HCT116 (cell line): ENCODE data around the gene EIF4A3. TPM values are rescaled to one million over a fixed set of nuclear protein-coding genes. Genes with fewer than 3 reads are reported as not detected.

Experiments used
- ATAC-seq: fragments of 200-7000 bp; cut with Tn5 transposase; 2 replicates; pipeline ENCODE4 v1.9.1; 2020; ENCODE audit warnings: mild to moderate bottlenecking, moderate library complexity
- BruUV-seq: library from RNA; stranded (reverse); fragments of 400-500 nt; replicated peaks from 2 replicates; lab custom pipeline; 2021; lab: Mats Ljungman, UMichigan
- CTCF ChIA-PET: fragments of 300-600 bp; sonication (Branson Sonifier 250); formaldehyde crosslinking; loops from one replicate; lab custom pipeline; 2021; ENCODE audit warnings: antibody characterized with exemption; lab: Charles Lee
- POLR2A ChIA-PET: fragments of 300-600, 350-600 bp; sonication (Branson Sonifier 250); formaldehyde crosslinking; loops from one replicate; lab custom pipeline; 2021; ENCODE audit warnings: antibody characterized with exemption; lab: Charles Lee
- RAD21 ChIA-PET, 2 experiments: fragments of 300-600 bp; sonication (Branson Sonifier 250); formaldehyde crosslinking; loops; one replicate each; lab custom pipeline; 2023; ENCODE audit warnings: low total read pairs in 2 of 2; ENCODE audit not compliant: uncharacterized antibody in 2 of 2, unreplicated experiment in 2 of 2, low non-redundant PET in 1 of 2; lab: Charles Lee
- DNase-seq: peaks from one replicate; pipeline ENCODE4 v3.0.0-alpha.2; 2010; ENCODE audit warnings: low read depth, low spot score
- H2AFZ ChIP-seq: fragments of 200-600 bp; shearing (Covaris generic), sonication (generic); 2 replicates; pipeline ENCODE4 v1.6.1; 2017; ENCODE audit warnings: low read depth, mixed run types, mixed read lengths, antibody characterized with exemption, low read length; ENCODE audit not compliant: poor library complexity, severe bottlenecking
- H3K27ac ChIP-seq: 2 replicates; pipeline ENCODE4 v1.5.1; 2012; ENCODE audit warnings: low read depth, low read length
- H3K27me3 ChIP-seq: fragments of 200-600 bp; sonication (generic); 2 replicates; pipeline ENCODE4 v1.6.1; 2016; ENCODE audit warnings: mixed run types, low read length, mixed read lengths; ENCODE audit not compliant: insufficient read depth
- H3K36me3 ChIP-seq, 2 experiments: fragments of 200-500 bp in 1 of 2; fragments of 200-600 bp in 1 of 2; sonication (Bioruptor generic) in 1 of 2; sonication (generic) in 1 of 2; 2 replicates each; pipeline versions ENCODE4 v1.5.1 to v1.6.1; 2014 to 2016; ENCODE audit warnings: low read length in 2 of 2, inconsistent platforms in 1 of 2, mixed read lengths in 1 of 2, mixed run types in 1 of 2; ENCODE audit not compliant: insufficient read depth in 2 of 2, control insufficient read depth in 1 of 2
- H3K4me1 ChIP-seq, 2 experiments: fragments of 200-600 bp in 1 of 2; sonication (generic) in 1 of 2; 2 replicates each; pipeline versions ENCODE4 v1.5.1 to v1.6.1; 2012 to 2017; ENCODE audit warnings: low read length in 2 of 2, inconsistent platforms in 1 of 2, mild to moderate bottlenecking in 1 of 2, mixed read lengths in 1 of 2, mixed run types in 1 of 2, moderate library complexity in 1 of 2; ENCODE audit not compliant: insufficient read depth in 2 of 2, control insufficient read depth in 1 of 2
- H3K4me2 ChIP-seq: fragments of 200-600 bp; sonication (generic); 2 replicates; pipeline ENCODE4 v1.6.1; 2017; ENCODE audit warnings: mixed run types, low read length, mixed read lengths
- H3K4me3 ChIP-seq, 2 experiments: fragments of 200-600 bp in 1 of 2; sonication (generic) in 1 of 2; replicated peaks in 1 of 2; 2 replicates each; pipeline ENCODE4 v1.5.1; 2011 to 2016; ENCODE audit warnings: low read length in 2 of 2, control low read depth in 1 of 2, low read depth in 1 of 2, mild to moderate bottlenecking in 1 of 2, mixed read lengths in 1 of 2, mixed run types in 1 of 2
- H3K79me2 ChIP-seq: fragments of 200-600 bp; sonication (generic); 2 replicates; pipeline ENCODE4 v1.6.1; 2017; ENCODE audit warnings: mild to moderate bottlenecking, mixed run types, low read length, moderate library complexity, mixed read lengths; ENCODE audit not compliant: insufficient read depth
- H3K9ac ChIP-seq: fragments of 200-600 bp; sonication (generic); 2 replicates; pipeline ENCODE4 v1.6.1; 2016; ENCODE audit warnings: low read length, mixed read lengths
- H3K9me2 ChIP-seq: fragments of 200-600 bp; sonication (generic), shearing (Covaris generic); 2 replicates; pipeline ENCODE4 v1.6.1; 2017; ENCODE audit warnings: mixed run types, mild to moderate bottlenecking, moderate library complexity; ENCODE audit not compliant: insufficient read depth
- H3K9me3 ChIP-seq, 2 experiments: fragments of 200-500 bp in 1 of 2; fragments of 200-600 bp in 1 of 2; sonication (Bioruptor generic) in 1 of 2; sonication (generic) in 1 of 2; 2 replicates each; pipeline ENCODE4 v1.6.1; 2014 to 2017; ENCODE audit warnings: low read length in 2 of 2, mixed read lengths in 2 of 2, inconsistent platforms in 1 of 2, low read depth in 1 of 2, mild to moderate bottlenecking in 1 of 2, mixed run types in 1 of 2, moderate library complexity in 1 of 2; ENCODE audit not compliant: control insufficient read depth in 1 of 2, insufficient read depth in 1 of 2
- H4K20me1 ChIP-seq: fragments of 200-600 bp; sonication (generic), shearing (Covaris generic); 2 replicates; pipeline ENCODE4 v1.6.1; 2017; ENCODE audit warnings: mixed run types, mild to moderate bottlenecking, moderate library complexity; ENCODE audit not compliant: insufficient read depth
- ATF3 ChIP-seq: IDR thresholded peaks from 2 replicates; pipeline ENCODE4 v1.6.1; 2012
- CBX3 ChIP-seq: IDR thresholded peaks from 2 replicates; pipeline ENCODE4 v1.6.1; 2012; ENCODE audit warnings: low read depth
- ELF1 ChIP-seq: IDR thresholded peaks from 2 replicates; pipeline ENCODE4 v1.6.1; 2012; ENCODE audit warnings: low read depth, borderline replicate concordance
- JUND ChIP-seq: IDR thresholded peaks from 2 replicates; pipeline ENCODE4 v1.6.1; 2012
- YY1 ChIP-seq: IDR thresholded peaks from 2 replicates; pipeline ENCODE4 v1.6.1; 2011; ENCODE audit warnings: low read length, low read depth, moderate library complexity, mild to moderate bottlenecking; ENCODE audit not compliant: insufficient replicate concordance; ENCODE audit errors: extremely low read depth
- ZBTB33 ChIP-seq: IDR thresholded peaks from 2 replicates; pipeline ENCODE4 v1.6.1; 2011; ENCODE audit warnings: mild to moderate bottlenecking, low read length, moderate library complexity; ENCODE audit not compliant: insufficient replicate concordance; ENCODE audit errors: extremely low read depth
- ZFX ChIP-seq: fragments of 450-650 bp; IDR thresholded peaks from 2 replicates; pipeline ENCODE4 v1.6.1; 2017
- intact Hi-C: fragments of 100-400 bp; cut with micrococcal nuclease; formaldehyde crosslinking; loops from 2 replicates; pipeline ENCODE4 v1.10.0; 2022
- total RNA-seq: library from RNA; stranded (reverse); gene quantifications from one replicate; pipeline ENCODE4 v1.2.1, GENCODE V29; 2021; ENCODE audit not compliant: unreplicated experiment
- TF ChIP-seq, protein P1 (sequence below), 3 experiments: fragments of 200-600 bp in 1 of 3; sonication (generic) in 1 of 3; IDR thresholded peaks in 2 of 3; conservative IDR thresholded peaks in 1 of 3; 2 replicates each; pipeline ENCODE4 v1.5.1; 2012 to 2017; ENCODE audit warnings: low read depth in 2 of 3, low read length in 2 of 3, antibody characterized with exemption in 1 of 3, borderline replicate concordance in 1 of 3, control low read depth in 1 of 3, mild to moderate bottlenecking in 1 of 3, mixed read lengths in 1 of 3, mixed run types in 1 of 3, moderate library complexity in 1 of 3; ENCODE audit not compliant: insufficient read depth in 1 of 3

Gene EIF4A3
- total RNA-seq, 1 experiment from 2014 or later = 248 TPM

- H3K9me2 ChIP-seq = no peaks in the 10 kb centered on the region
- ChIA-PET CTCF (interaction anchor here (1.3 kb wide), 2 partner anchors 10 to 12 kb away, joined by 4 to 5 read pairs; partner anchors contain the start of gene GAA), RAD21 (no interaction called here), POLR2A (interaction anchor here (1.7 kb wide), 1 partner anchor 10 kb away, joined by 5 read pairs; the partner anchor contains the start of gene GAA)
- H2AFZ ChIP-seq = no peak overlapping the region
- no peak overlapping the region for H3K27ac ChIP-seq
- H3K9ac ChIP-seq = no peak overlapping the region
- H3K9me3 ChIP-seq = no peaks in the 10 kb centered on the region
- H4K20me1 ChIP-seq = no peaks in the 10 kb centered on the region
- ATAC-seq (peak; percentile 77), DNase-seq (no peak)
- intact Hi-C loops = no loop called here
- H3K4me2 ChIP-seq = no peak overlapping the region
- peaks cover 0 to 4% of the 10 kb centered on the region in 2 experiments; a peak in 1 of 4 replicates for H3K36me3 ChIP-seq
- no peaks in the 10 kb centered on the region for H3K79me2 ChIP-seq
- no peaks in the 10 kb centered on the region for H3K4me1 ChIP-seq
- TF ChIP-seq, protein P1, sequence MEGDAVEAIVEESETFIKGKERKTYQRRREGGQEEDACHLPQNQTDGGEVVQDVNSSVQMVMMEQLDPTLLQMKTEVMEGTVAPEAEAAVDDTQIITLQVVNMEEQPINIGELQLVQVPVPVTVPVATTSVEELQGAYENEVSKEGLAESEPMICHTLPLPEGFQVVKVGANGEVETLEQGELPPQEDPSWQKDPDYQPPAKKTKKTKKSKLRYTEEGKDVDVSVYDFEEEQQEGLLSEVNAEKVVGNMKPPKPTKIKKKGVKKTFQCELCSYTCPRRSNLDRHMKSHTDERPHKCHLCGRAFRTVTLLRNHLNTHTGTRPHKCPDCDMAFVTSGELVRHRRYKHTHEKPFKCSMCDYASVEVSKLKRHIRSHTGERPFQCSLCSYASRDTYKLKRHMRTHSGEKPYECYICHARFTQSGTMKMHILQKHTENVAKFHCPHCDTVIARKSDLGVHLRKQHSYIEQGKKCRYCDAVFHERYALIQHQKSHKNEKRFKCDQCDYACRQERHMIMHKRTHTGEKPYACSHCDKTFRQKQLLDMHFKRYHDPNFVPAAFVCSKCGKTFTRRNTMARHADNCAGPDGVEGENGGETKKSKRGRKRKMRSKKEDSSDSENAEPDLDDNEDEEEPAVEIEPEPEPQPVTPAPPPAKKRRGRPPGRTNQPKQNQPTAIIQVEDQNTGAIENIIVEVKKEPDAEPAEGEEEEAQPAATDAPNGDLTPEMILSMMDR (IDR thresholded peaks at IDR 0.05 in 2 of 3, conservative IDR thresholded peaks at IDR 0.05 in 1 of 3; ENCODE audit: borderline replicate concordance in 1 of 3, insufficient read depth in 1 of 3, low read depth in 2 of 3, low read length in 2 of 3) = peak in 1 of 3 experiments; percentile 36; a peak in 1 of 6 replicates
- no peak for TF ChIP-seq ELF1
- TF ChIP-seq, all 23 proteins: peak for 1
- Histone ChIP-seq H3K27me3 (no peaks in the 10 kb centered on the region), H3K4me3 (no peak overlapping the region)
- BruUV-seq = no TSS peak
Measured at GRCh38 chr17:80111702-80112470, 35.0 kb downstream of the EIF4A3 start.

DNA sequence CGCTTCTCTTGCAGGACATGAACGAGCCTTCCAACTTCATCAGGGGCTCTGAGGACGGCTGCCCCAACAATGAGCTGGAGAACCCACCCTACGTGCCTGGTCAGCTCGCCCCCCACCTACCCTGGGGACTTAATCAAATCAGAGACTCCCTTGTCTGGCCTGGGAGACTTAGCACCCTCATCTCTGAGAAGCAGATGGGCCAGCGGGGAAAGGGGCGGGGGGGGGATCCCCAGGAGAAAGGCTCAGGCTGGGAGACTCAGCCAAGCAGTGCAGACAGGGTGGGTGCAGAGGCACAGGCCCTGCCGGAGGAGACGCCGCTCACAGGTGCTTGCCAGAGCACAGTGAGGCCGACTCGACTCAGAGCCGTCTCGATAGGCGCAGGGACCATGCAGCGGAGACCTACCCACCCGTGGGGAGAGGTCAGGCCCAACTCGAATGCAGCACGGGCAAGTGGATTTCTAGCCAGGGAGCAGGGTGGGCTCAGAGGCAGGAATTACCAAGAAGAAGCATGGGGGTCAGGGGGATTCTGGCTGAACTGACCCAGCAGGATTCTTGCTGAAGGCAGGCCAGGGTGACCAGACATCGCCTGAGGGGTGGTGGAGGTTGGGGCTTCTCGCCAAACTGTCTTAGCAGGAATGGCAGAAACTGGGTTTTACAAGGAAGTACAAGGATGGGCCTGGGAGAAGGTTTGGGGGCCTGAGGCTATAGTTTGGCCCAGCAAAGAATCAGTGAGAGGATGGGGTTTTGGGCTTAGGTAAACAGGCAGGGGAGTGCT is 35.8 kb downstream of the EIF4A3 start:
- no peak overlapping the region for H3K4me2 ChIP-seq
- BruUV-seq = no TSS peak
- POLR2A ChIA-PET = interaction anchor here (1.7 kb wide), 1 partner anchor 9 kb away, joined by 5 read pairs; the partner anchor contains the start of gene GAA
- H3K36me3 ChIP-seq = peaks cover 0 to 6% of the 10 kb centered on the region in 2 experiments; a peak in 2 of 4 replicates
- DNase-seq (no peak), ATAC-seq (no peak)
- no peaks in the 10 kb centered on the region for H3K9me3 ChIP-seq
- no peaks in the 10 kb centered on the region for H3K79me2 ChIP-seq
- H3K4me1 ChIP-seq = no peaks in the 10 kb centered on the region
- no peak overlapping the region for H3K4me3 ChIP-seq
- RAD21 ChIA-PET = no interaction called here
- intact Hi-C loops = no loop called here
- H2AFZ ChIP-seq = no peak overlapping the region
- no peak overlapping the region for H3K9ac ChIP-seq
- H3K9me2 ChIP-seq = no peaks in the 10 kb centered on the region
- no peak overlapping the region for H3K27ac ChIP-seq
- CTCF ChIA-PET = no interaction called here
- H4K20me1 ChIP-seq = no peaks in the 10 kb centered on the region
- H3K27me3 ChIP-seq = no peaks in the 10 kb centered on the region
- TF ChIP-seq JUND = no peak
- no peak for TF ChIP-seq ZFX
- no peak for TF ChIP-seq YY1
- no peak for TF ChIP-seq ZBTB33
- TF ChIP-seq CBX3 = no peak
- TF ChIP-seq ATF3 = no peak
